Fibroblast of lung (primary cell): ENCODE results near the gene SNAP29. TPM values are rescaled to one million over a fixed set of nuclear protein-coding genes. Genes with fewer than 3 reads are reported as not detected.

ENCODE experiments used
- DNase-seq, 2 donors: peaks; one replicate each; pipeline versions ENCODE4 v3.0.0 to v3.0.0-alpha.2; 2010; ENCODE audit warnings: low read depth in 2 of 2
- H2AFZ ChIP-seq: 2 replicates; pipeline ENCODE4 v1.5.1; 2012; ENCODE audit warnings: low read length, control low read depth, inconsistent platforms
- H3K27ac ChIP-seq: 2 replicates; pipeline ENCODE4 v1.5.1; 2011; ENCODE audit warnings: low read length, control low read depth; ENCODE audit not compliant: insufficient read depth
- H3K27me3 ChIP-seq: 2 replicates; pipeline ENCODE4 v1.5.1; 2011; ENCODE audit warnings: mild to moderate bottlenecking, low read length; ENCODE audit not compliant: control insufficient read depth, insufficient read depth
- H3K36me3 ChIP-seq: 2 replicates; pipeline ENCODE4 v1.5.1; 2011; ENCODE audit warnings: low read length; ENCODE audit not compliant: control insufficient read depth, insufficient read depth
- H3K4me1 ChIP-seq: 2 replicates; pipeline ENCODE4 v1.5.1; 2011; ENCODE audit warnings: low read length; ENCODE audit not compliant: control insufficient read depth, insufficient read depth; ENCODE audit errors: extremely low read depth
- H3K4me2 ChIP-seq: 2 replicates; pipeline ENCODE4 v1.5.1; 2011; ENCODE audit warnings: low read length, control low read depth; ENCODE audit not compliant: insufficient read depth; ENCODE audit errors: extremely low read depth
- H3K4me3 ChIP-seq, 4 experiments: fragments of 200-600 bp in 1 of 4; sonication (generic) in 1 of 4; replicated peaks in 1 of 4; 2 replicates each; pipeline ENCODE4 v1.5.1; 2011 to 2016; ENCODE audit warnings: low read length in 4 of 4, low read depth in 3 of 4, mild to moderate bottlenecking in 3 of 4, control low read depth in 2 of 4, inconsistent platforms in 1 of 4, mixed read lengths in 1 of 4; ENCODE audit not compliant: insufficient read depth in 1 of 4; ENCODE audit errors: control extremely low read depth in 1 of 4
- H3K79me2 ChIP-seq: 2 replicates; pipeline ENCODE4 v1.5.1; 2012; ENCODE audit warnings: mild to moderate bottlenecking, low read length, inconsistent platforms; ENCODE audit not compliant: control insufficient read depth, insufficient read depth
- H3K9ac ChIP-seq: 2 replicates; pipeline ENCODE4 v1.5.1; 2011; ENCODE audit warnings: mild to moderate bottlenecking, low read length, control low read depth; ENCODE audit not compliant: insufficient read depth
- H3K9me3 ChIP-seq: 2 replicates; pipeline ENCODE4 v1.5.1; 2012; ENCODE audit warnings: low read depth, low read length; ENCODE audit not compliant: control insufficient read depth, insufficient read depth
- H4K20me1 ChIP-seq: 2 replicates; pipeline ENCODE4 v1.5.1; 2011; ENCODE audit warnings: low read length; ENCODE audit not compliant: control insufficient read depth, insufficient read depth; ENCODE audit errors: extremely low read depth
- EZH2 ChIP-seq: IDR thresholded peaks from 2 replicates; pipeline ENCODE4 v1.5.1; 2012; ENCODE audit warnings: low read length, control low read depth, mild to moderate bottlenecking; ENCODE audit errors: missing control alignments
- polyA plus RNA-seq, 2 donors: library from polyadenylated mRNA; depleted of rRNA in 1 of 2; stranded (reverse) in 1 of 2; unstranded in 1 of 2; fragments of >200 nt; gene quantifications; 2 replicates each; pipeline ENCODE4 v1.2.1, GENCODE V29; 2011 to 2012; ENCODE audit warnings: missing spikeins in 1 of 2
- total RNA-seq: library from RNA; depleted of rRNA; stranded (reverse); fragments of >200 nt; gene quantifications from 2 replicates; pipeline ENCODE4 v1.2.1, GENCODE V29; 2014
- TF ChIP-seq, protein P1 (sequence below), 2 donors: IDR thresholded peaks in 1 of 2; conservative IDR thresholded peaks in 1 of 2; 1 replicate in 1 of 2; 2 replicates in 1 of 2; pipeline ENCODE4 v1.5.1; 2011 to 2012; ENCODE audit warnings: low read length in 2 of 2, control low read depth in 1 of 2, inconsistent platforms in 1 of 2, low read depth in 1 of 2, mild to moderate bottlenecking in 1 of 2

Gene SNAP29
- total and polyA plus RNA-seq, 2 donors (not counting 1 experiment from before 2014, with no cell fraction given), result 10.6 to 36.1 TPM

- no peak overlapping the region for H3K27ac ChIP-seq
- no peak overlapping the region for H3K4me3 ChIP-seq
- H3K36me3 ChIP-seq, result no peaks in the 10 kb centered on the region
- no peak overlapping the region for H3K9ac ChIP-seq
- H3K79me2 ChIP-seq, result peaks cover 2% of the 10 kb centered on the region
- no peaks in the 10 kb centered on the region for H3K9me3 ChIP-seq
- H3K27me3 ChIP-seq, result no peaks in the 10 kb centered on the region
- no peak overlapping the region for H2AFZ ChIP-seq
- no peak overlapping the region for H3K4me2 ChIP-seq
- DNase-seq, result no peak
- no peaks in the 10 kb centered on the region for H4K20me1 ChIP-seq
- peaks cover 4% of the 10 kb centered on the region for H3K4me1 ChIP-seq
- TF ChIP-seq EZH2, result no peak
- TF ChIP-seq, protein P1, sequence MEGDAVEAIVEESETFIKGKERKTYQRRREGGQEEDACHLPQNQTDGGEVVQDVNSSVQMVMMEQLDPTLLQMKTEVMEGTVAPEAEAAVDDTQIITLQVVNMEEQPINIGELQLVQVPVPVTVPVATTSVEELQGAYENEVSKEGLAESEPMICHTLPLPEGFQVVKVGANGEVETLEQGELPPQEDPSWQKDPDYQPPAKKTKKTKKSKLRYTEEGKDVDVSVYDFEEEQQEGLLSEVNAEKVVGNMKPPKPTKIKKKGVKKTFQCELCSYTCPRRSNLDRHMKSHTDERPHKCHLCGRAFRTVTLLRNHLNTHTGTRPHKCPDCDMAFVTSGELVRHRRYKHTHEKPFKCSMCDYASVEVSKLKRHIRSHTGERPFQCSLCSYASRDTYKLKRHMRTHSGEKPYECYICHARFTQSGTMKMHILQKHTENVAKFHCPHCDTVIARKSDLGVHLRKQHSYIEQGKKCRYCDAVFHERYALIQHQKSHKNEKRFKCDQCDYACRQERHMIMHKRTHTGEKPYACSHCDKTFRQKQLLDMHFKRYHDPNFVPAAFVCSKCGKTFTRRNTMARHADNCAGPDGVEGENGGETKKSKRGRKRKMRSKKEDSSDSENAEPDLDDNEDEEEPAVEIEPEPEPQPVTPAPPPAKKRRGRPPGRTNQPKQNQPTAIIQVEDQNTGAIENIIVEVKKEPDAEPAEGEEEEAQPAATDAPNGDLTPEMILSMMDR (conservative IDR thresholded peaks at IDR 0.05 in 1 of 2, IDR thresholded peaks at IDR 0.05 in 1 of 2; ENCODE audit: low read depth in 1 of 2, low read length in 2 of 2), result no peak
Observed at GRCh38 chr22:20912494-20912893, 53.7 kb downstream of the SNAP29 start.

- no peaks in the 10 kb centered on the region for H4K20me1 ChIP-seq
- peak; percentile 93 to 97 for DNase-seq
- TF ChIP-seq, protein P1 (conservative IDR thresholded peaks at IDR 0.05 in 1 of 2, IDR thresholded peaks at IDR 0.05 in 1 of 2; ENCODE audit: low read depth in 1 of 2, low read length in 2 of 2), result peak; percentile 81 to 82
- TF ChIP-seq EZH2, result no peak
Observed at GRCh38 chr22:20916916-20917810, 58.4 kb downstream of the SNAP29 start, which contains the start of gene CRKL. Gene CRKL, plus strand, starts transcription at chr22:20917407. Its CDS starts 528 bp downstream, at chr22:20917935.

DNA sequence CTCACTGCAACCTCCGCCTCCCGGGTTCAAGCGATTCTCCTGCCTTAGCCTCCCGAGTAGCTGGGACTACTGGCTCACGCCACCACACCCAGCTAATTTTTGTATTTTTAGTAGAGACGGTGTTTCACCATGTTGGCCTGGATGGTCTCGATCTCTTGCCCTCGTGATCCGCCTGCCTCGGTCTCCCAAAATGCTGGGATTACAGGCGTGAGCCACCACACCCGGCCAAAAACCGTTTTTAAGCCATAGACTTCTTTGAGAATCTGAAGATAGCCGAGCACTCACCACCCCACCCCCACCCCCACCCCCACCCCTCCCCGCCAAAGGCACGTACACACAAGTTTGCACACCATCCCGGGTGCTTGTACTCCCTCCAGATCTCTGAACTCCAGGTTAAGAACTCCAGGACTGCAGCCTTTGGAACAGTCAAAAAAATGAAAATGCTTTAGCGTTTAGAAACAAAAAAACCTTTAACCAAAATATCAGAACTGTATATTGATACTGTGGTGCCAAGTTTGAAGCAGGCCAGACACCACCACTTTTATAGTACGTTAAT is 59.9 kb downstream of the SNAP29 start:
- Histone ChIP-seq H3K36me3 (no peaks in the 10 kb centered on the region), H3K4me1 (peaks cover 11% of the 10 kb centered on the region), H3K27ac (peak overlapping the region; percentile 95), H3K9ac (peak overlapping the region; percentile 93), H2AFZ (no peak overlapping the region), H3K4me3 (peak overlapping the region; percentile 75 to 99 (median 90)), H3K9me3 (no peaks in the 10 kb centered on the region), H3K27me3 (no peaks in the 10 kb centered on the region), H4K20me1 (no peaks in the 10 kb centered on the region), H3K79me2 (peaks cover 63% of the 10 kb centered on the region), H3K4me2 (peak overlapping the region; percentile 87)
- TF ChIP-seq, protein P1 (conservative IDR thresholded peaks at IDR 0.05 in 1 of 2, IDR thresholded peaks at IDR 0.05 in 1 of 2; ENCODE audit: low read depth in 1 of 2, low read length in 2 of 2), result no peak
- TF ChIP-seq EZH2, result no peak
- DNase-seq, result no peak

More at GRCh38 chr22:20916916-20917810, 58.4 kb downstream of the SNAP29 start, which contains the start of gene CRKL:
- H3K9me3 ChIP-seq, result no peaks in the 10 kb centered on the region
- peak within 1 kb of the TSS; percentile 96 for H2AFZ ChIP-seq
- peaks cover 11% of the 10 kb centered on the region for H3K4me1 ChIP-seq
- peak within 1 kb of the TSS; percentile 95 for H3K27ac ChIP-seq
- no peaks in the 10 kb centered on the region for H3K36me3 ChIP-seq
- peak within 1 kb of the TSS; percentile 75 to 99 (median 90) for H3K4me3 ChIP-seq
- H3K4me2 ChIP-seq, result peak within 1 kb of the TSS; percentile 100
- H3K27me3 ChIP-seq, result no peaks in the 10 kb centered on the region
- peak within 1 kb of the TSS; percentile 93 for H3K9ac ChIP-seq
- peaks cover 47% of the 10 kb centered on the region for H3K79me2 ChIP-seq
